Measurements from ENCODE around the gene TBC1D9B.

DNA sequence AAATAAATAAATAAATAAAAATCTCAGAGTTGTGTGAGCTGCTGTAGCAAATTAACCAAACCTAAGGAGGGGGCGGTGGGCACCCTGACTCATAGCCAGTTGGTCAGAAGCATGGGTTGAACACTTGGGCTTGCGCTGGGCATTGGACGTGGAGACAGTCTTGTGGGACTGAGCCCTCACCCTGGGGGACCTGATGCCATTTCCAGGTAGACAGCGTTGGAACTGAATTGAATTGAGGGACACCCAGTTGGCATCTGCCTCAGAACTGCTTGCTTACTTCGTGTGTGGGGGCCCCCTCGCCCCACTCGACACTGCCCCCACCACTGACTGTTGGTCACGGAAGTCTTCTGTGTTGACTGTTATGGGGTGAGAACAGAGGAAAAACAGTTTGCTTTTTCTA lies 19.0 kb upstream of the TBC1D9B start:
- TF ChIP-seq, protein P1, sequence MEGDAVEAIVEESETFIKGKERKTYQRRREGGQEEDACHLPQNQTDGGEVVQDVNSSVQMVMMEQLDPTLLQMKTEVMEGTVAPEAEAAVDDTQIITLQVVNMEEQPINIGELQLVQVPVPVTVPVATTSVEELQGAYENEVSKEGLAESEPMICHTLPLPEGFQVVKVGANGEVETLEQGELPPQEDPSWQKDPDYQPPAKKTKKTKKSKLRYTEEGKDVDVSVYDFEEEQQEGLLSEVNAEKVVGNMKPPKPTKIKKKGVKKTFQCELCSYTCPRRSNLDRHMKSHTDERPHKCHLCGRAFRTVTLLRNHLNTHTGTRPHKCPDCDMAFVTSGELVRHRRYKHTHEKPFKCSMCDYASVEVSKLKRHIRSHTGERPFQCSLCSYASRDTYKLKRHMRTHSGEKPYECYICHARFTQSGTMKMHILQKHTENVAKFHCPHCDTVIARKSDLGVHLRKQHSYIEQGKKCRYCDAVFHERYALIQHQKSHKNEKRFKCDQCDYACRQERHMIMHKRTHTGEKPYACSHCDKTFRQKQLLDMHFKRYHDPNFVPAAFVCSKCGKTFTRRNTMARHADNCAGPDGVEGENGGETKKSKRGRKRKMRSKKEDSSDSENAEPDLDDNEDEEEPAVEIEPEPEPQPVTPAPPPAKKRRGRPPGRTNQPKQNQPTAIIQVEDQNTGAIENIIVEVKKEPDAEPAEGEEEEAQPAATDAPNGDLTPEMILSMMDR (IDR thresholded peaks at IDR 0.05): no peak
- TF ChIP-seq POLR2A (IDR thresholded peaks at IDR 0.05): no peak

Data from thyroid gland (tissue), 4 donors.